Loucy (cell line): Measurements from ENCODE around the gene MRPL51.

Source experiments
- H2AFZ ChIP-seq: fragments of 200-600 bp; sonication (generic); 2 replicates; pipeline ENCODE4 v1.6.0; 2016; ENCODE audit warnings: antibody characterized with exemption, mild to moderate bottlenecking, low read length, moderate library complexity
- H3F3A ChIP-seq: fragments of 200-600 bp; 2 replicates; pipeline ENCODE4 v1.6.0; 2016; ENCODE audit warnings: antibody characterized with exemption, low read depth, mild to moderate bottlenecking
- H3K27me3 ChIP-seq: fragments of 200-600 bp; sonication (generic); 2 replicates; pipeline ENCODE4 v1.6.1; 2014; ENCODE audit warnings: low read length, mild to moderate bottlenecking; ENCODE audit not compliant: insufficient read depth, poor library complexity, severe bottlenecking
- H3K36me3 ChIP-seq: fragments of 200-600 bp; sonication (generic); 2 replicates; pipeline ENCODE4 v1.6.1; 2016; ENCODE audit warnings: low read length; ENCODE audit not compliant: insufficient read depth
- H3K4me1 ChIP-seq: fragments of 200-600 bp; sonication (generic); 2 replicates; pipeline ENCODE4 v1.5.1; 2014; ENCODE audit warnings: low read length, mild to moderate bottlenecking; ENCODE audit not compliant: insufficient read depth, poor library complexity, severe bottlenecking
- H3K4me2 ChIP-seq: fragments of 200-600 bp; sonication (generic); 2 replicates; pipeline ENCODE4 v1.6.0; 2014; ENCODE audit warnings: antibody characterized with exemption, low read length, low read depth, mild to moderate bottlenecking; ENCODE audit not compliant: poor library complexity, severe bottlenecking
- H3K4me3 ChIP-seq: fragments of 200-600 bp; sonication (generic); 2 replicates; pipeline ENCODE4 v1.5.1; 2014; ENCODE audit warnings: low read length, mild to moderate bottlenecking, mixed read lengths; ENCODE audit not compliant: poor library complexity, severe bottlenecking
- H3K79me2 ChIP-seq: fragments of 200-600 bp; sonication (generic); 2 replicates; pipeline ENCODE4 v1.6.1; 2014; ENCODE audit warnings: low read length; ENCODE audit not compliant: insufficient read depth
- H3K9ac ChIP-seq: fragments of 200-600 bp; sonication (generic); 2 replicates; pipeline ENCODE4 v1.6.0; 2014; ENCODE audit warnings: mild to moderate bottlenecking, low read depth, low read length, moderate library complexity; ENCODE audit not compliant: poor library complexity, severe bottlenecking
- H3K9me2 ChIP-seq: fragments of 200-600 bp; sonication (generic); replicated peaks from 2 replicates; pipeline ENCODE4 v1.6.1; 2016; ENCODE audit warnings: low read depth, low read length, mixed read lengths
- H3K9me3 ChIP-seq: fragments of 200-600 bp; sonication (generic); 2 replicates; pipeline ENCODE4 v1.6.1; 2014; ENCODE audit warnings: mild to moderate bottlenecking, antibody characterized with exemption, low read length, low read depth; ENCODE audit not compliant: insufficient read depth
- H4K20me1 ChIP-seq: fragments of 200-600 bp; sonication (generic); 2 replicates; pipeline ENCODE4 v1.6.0; 2014; ENCODE audit warnings: antibody characterized with exemption, low read length, mild to moderate bottlenecking; ENCODE audit not compliant: insufficient read depth, poor library complexity, severe bottlenecking
- CTCF ChIP-seq: fragments of 200-600 bp; sonication (generic); conservative IDR thresholded peaks from 2 replicates; pipeline ENCODE4 v1.5.1; 2014; ENCODE audit warnings: mild to moderate bottlenecking, antibody characterized with exemption, low read length
- EZH2phosphoT487 ChIP-seq: fragments of 200-600 bp; IDR thresholded peaks from 2 replicates; pipeline ENCODE4 v1.6.1; 2018; ENCODE audit warnings: antibody characterized with exemption, mild to moderate bottlenecking, moderate library complexity, borderline replicate concordance

Gene MRPL51

GRCh38 chr12:6523708-6524107, 30.6 kb upstream of the MRPL51 start:
- Histone ChIP-seq H3K9ac (no peak overlapping the region), H3K9me3 (no peaks in the 10 kb centered on the region), H4K20me1 (no peaks in the 10 kb centered on the region), H3K27me3 (no peaks in the 10 kb centered on the region), H3K9me2 (no peaks in the 10 kb centered on the region), H3K4me3 (no peak overlapping the region), H2AFZ (no peak overlapping the region), H3K36me3 (peaks cover 99% of the 10 kb centered on the region), H3K79me2 (no peaks in the 10 kb centered on the region), H3K4me1 (no peaks in the 10 kb centered on the region), H3K4me2 (no peak overlapping the region), H3F3A (no peaks in the 10 kb centered on the region)
- TF ChIP-seq EZH2phosphoT487: no peak
- no peak for TF ChIP-seq CTCF

- Histone ChIP-seq H2AFZ (no peak overlapping the region), H3K4me2 (no peak overlapping the region), H3K79me2 (no peaks in the 10 kb centered on the region), H3K9me3 (no peaks in the 10 kb centered on the region), H3F3A (no peaks in the 10 kb centered on the region), H3K27me3 (no peaks in the 10 kb centered on the region), H4K20me1 (no peaks in the 10 kb centered on the region), H3K4me1 (no peaks in the 10 kb centered on the region), H3K9ac (no peak overlapping the region), H3K36me3 (peaks cover 99% of the 10 kb centered on the region), H3K9me2 (no peaks in the 10 kb centered on the region), H3K4me3 (no peak overlapping the region)
- TF ChIP-seq EZH2phosphoT487 (no peak), CTCF (no peak)
Measured at GRCh38 chr12:6522193-6522592, 29.1 kb upstream of the MRPL51 start.

- Histone ChIP-seq H3K4me1 (no peaks in the 10 kb centered on the region), H3K36me3 (peaks cover 97% of the 10 kb centered on the region), H3K4me2 (no peak overlapping the region), H3F3A (no peaks in the 10 kb centered on the region), H3K4me3 (no peak overlapping the region), H3K9me2 (no peaks in the 10 kb centered on the region), H3K9ac (no peak overlapping the region), H3K9me3 (no peaks in the 10 kb centered on the region), H4K20me1 (no peaks in the 10 kb centered on the region), H3K79me2 (no peaks in the 10 kb centered on the region), H3K27me3 (no peaks in the 10 kb centered on the region), H2AFZ (no peak overlapping the region)
- TF ChIP-seq EZH2phosphoT487 (no peak), CTCF (no peak)
Measured at GRCh38 chr12:6520186-6520585, 27.1 kb upstream of the MRPL51 start.
